H1 (cell line): ENCODE results near the gene CNFN. TPM values are rescaled to one million over a fixed set of nuclear protein-coding genes. Genes with fewer than 3 reads are reported as not detected.

ENCODE experiments used
- BRCA1 ChIP-seq: IDR thresholded peaks from 2 replicates; pipeline ENCODE4 v1.6.1; 2012; ENCODE audit warnings: low read depth, low read length, improper control_type of control experiment
- CREB1 ChIP-seq: IDR thresholded peaks from 2 replicates; pipeline ENCODE4 v1.6.1; 2012; ENCODE audit warnings: inconsistent platforms
- EP300 ChIP-seq, 2 experiments: IDR thresholded peaks; 1 replicate in 1 of 2; 2 replicates in 1 of 2; pipeline ENCODE4 v1.6.1; 2011 to 2012; ENCODE audit warnings: low read depth in 2 of 2, low read length in 2 of 2, mild to moderate bottlenecking in 2 of 2, borderline replicate concordance in 1 of 2, inconsistent platforms in 1 of 2, moderate library complexity in 1 of 2
- SAP30 ChIP-seq: fragments of 300-600 bp; sonication (generic); IDR thresholded peaks from 2 replicates; pipeline ENCODE4 v1.7.1; 2012; ENCODE audit warnings: low read length, moderate library complexity, mild to moderate bottlenecking, inconsistent platforms; ENCODE audit not compliant: insufficient read depth, insufficient replicate concordance
- SP2 ChIP-seq: IDR thresholded peaks from 2 replicates; pipeline ENCODE4 v1.6.1; 2012; ENCODE audit warnings: mild to moderate bottlenecking, low read length, inconsistent platforms
- polyA plus RNA-seq, 7 experiments: library from polyadenylated mRNA; depleted of rRNA in 3 of 7; stranded (reverse) in 5 of 7; unstranded in 2 of 7; fragments of >200 nt in 5 of 7; fragments of 200-250 nt in 2 of 7; gene quantifications; 1 replicate in 5 of 7; 2 replicates in 1 of 7; 4 replicates in 1 of 7; pipeline versions ENCODE4 v1.2.1 to v1.2.3, GENCODE V29; 2011 to 2013; ENCODE audit warnings: missing spikeins in 2 of 7, mixed read lengths in 2 of 7
- total RNA-seq: library from RNA; stranded (reverse); fragmentation: NEBNext Ultra II Directional; extraction: Animal tissue kit (Norgen Biotek cat#: 25700); gene quantifications from 2 replicates; pipeline ENCODE4 v1.2.1, GENCODE V29; 2021
- TF ChIP-seq, protein P1 (sequence below): IDR thresholded peaks from 2 replicates; pipeline ENCODE4 v1.6.1; 2012; ENCODE audit warnings: inconsistent platforms

CNFN gene
- total and polyA plus RNA-seq, 2 of the 8 experiments (the other 6 are each of a cell fraction or from before 2014, with no cell fraction given), result 8.9 to 31.5 TPM

DNA sequence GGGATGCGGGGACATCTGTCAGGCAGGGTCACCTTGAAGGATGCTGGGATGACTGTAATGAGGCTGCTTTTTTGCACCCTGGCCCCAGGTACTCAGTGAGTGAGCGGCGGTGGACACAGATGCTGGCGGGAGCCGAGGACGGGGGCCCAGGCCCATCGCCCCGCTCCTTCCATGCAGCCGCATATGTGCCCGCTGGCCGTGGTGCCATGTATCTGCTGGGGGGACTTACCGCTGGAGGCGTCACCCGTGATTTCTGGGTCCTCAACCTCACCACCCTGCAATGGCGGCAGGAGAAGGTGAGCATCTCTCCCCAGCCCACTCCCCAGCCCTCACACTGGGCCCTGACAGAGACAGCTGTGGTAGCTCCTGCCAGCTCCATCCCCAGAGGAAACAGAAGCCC lies 33.4 kb downstream of the CNFN start (continued):
- TF ChIP-seq EP300 (IDR thresholded peaks at IDR 0.05; ENCODE audit: borderline replicate concordance in 1 of 2, low read depth in 2 of 2, low read length in 2 of 2) (no peak), CREB1 (no peak), SAP30 (no peak), BRCA1 (no peak), SP2 (no peak)
- TF ChIP-seq, protein P1, sequence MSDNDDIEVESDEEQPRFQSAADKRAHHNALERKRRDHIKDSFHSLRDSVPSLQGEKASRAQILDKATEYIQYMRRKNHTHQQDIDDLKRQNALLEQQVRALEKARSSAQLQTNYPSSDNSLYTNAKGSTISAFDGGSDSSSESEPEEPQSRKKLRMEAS, result no peak
- TF ChIP-seq, all 59 proteins: peak for 0
